Rectal smooth muscle tissue (tissue), 1 donor: ENCODE measurements around the gene CD93.

Experiments used
- H3K27ac ChIP-seq: one replicate; pipeline ENCODE4 v1.7.0; 2013; ENCODE audit warnings: low read depth, low read length, inconsistent platforms
- H3K27me3 ChIP-seq: one replicate; pipeline ENCODE4 v1.7.0; 2013; ENCODE audit warnings: low read length; ENCODE audit not compliant: control insufficient read depth, insufficient read depth
- H3K36me3 ChIP-seq: one replicate; pipeline ENCODE4 v1.7.0; 2013; ENCODE audit warnings: low read length; ENCODE audit not compliant: control insufficient read depth, insufficient read depth
- H3K4me1 ChIP-seq: one replicate; pipeline ENCODE4 v1.7.0; 2013; ENCODE audit warnings: low read length; ENCODE audit not compliant: control insufficient read depth, insufficient read depth
- H3K4me3 ChIP-seq: one replicate; pipeline ENCODE4 v1.7.0; 2013; ENCODE audit warnings: low read length
- H3K9ac ChIP-seq: one replicate; pipeline ENCODE4 v1.7.0; 2013; ENCODE audit warnings: low read length

The CD93 gene

DNA sequence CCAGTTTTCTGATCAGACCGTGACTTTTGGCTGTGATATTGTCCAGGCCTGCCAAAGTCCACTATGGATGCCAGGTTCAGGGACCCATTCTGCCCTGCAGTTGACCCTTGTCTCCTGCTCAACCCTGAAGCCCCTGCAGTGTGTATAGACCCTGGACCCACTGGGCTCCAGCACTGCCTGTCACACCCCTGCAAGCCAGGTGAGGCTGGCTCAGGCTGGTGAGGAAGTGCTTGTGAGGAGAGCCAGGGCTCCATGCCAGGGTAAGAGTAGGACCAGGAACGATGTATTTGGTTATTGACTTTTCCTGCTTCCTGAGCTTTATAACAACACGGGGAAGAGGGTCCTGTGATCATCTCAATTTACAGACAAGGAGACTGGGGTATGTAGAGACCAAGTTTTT, 19.1 kb upstream of the CD93 start:
- Histone ChIP-seq H3K9ac (no peak overlapping the region), H3K27me3 (no peaks in the 10 kb centered on the region), H3K4me3 (no peak overlapping the region)

DNA sequence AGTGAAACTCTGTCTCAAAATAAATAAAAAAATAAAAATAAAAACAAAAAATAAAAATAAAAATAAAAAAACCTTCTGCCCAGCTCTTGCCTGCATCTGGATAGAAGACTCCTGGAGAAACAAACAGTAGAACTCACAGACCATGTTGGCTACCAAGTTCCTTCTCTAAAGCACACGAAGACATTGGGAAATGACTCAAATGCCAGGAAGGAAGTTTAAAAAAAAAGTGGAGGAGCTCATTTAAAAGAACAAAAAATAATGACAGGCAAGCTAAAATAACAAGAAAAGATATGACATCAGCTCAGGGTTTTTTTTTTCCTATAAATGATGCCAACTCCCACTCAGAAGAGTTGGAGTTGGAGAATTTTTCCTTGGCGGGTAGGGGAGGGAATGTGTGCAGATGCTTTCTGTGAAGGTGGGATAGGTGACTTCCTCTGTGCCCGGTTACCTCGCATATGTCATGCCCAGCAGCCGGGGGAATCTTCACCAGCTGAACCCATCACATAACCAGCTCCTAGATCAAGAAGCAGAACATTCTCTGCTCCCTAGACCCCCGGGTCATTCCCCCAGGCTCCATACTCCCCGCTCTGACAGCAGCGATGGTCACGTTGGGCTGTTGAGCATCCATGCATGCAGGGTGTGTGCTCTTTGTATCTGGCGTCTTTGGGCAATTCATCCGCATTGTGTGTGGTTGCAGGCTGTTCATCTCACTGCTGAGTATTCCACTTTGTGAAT, 17.3 kb upstream of the CD93 start:
- peak overlapping the region; percentile 22 for H3K27ac ChIP-seq
- no peak overlapping the region for H3K9ac ChIP-seq
- H3K27me3 ChIP-seq: no peaks in the 10 kb centered on the region
- H3K4me3 ChIP-seq: no peak overlapping the region
- no peaks in the 10 kb centered on the region for H3K36me3 ChIP-seq
- no peaks in the 10 kb centered on the region for H3K4me1 ChIP-seq

More for the DNA sequence above, 19.1 kb upstream of the CD93 start:
- Histone ChIP-seq H3K36me3 (no peaks in the 10 kb centered on the region), H3K27ac (no peak overlapping the region), H3K4me1 (no peaks in the 10 kb centered on the region)

DNA sequence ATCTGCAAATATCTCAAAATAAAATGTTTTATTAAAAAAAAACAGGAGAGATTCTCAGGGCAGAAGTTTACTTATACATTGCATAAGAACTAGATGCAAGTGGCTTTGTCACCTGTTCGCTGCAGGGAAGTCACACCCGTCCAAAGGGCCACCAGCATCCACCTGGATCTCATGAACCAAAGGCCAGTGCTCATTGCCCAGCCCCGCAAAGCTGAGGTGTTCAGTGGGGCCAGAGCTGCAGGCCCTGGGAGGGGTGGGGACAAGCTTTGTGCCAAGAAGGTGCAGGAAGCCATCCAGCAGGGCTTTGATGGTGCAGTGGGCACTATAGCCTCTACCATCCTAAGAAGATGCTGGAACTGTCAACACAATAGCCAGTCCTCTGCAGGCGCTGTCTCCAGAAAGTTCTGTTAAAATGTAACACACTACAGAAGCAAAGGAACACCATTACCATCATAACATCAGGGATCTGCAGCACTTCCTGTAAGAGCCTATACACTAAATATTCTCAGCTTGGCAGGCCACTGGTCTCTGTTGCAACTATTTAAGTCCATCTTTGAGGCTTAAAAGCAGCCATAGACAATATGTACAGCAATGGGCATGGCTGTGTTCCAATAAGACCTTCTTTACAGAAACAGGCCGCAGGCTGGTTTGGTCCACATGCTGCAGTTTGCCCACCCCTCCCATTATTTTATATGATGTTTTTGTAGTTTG, 15.7 kb upstream of the CD93 start:
- no peak overlapping the region for H3K27ac ChIP-seq
- no peaks in the 10 kb centered on the region for H3K36me3 ChIP-seq
- no peaks in the 10 kb centered on the region for H3K27me3 ChIP-seq
- no peak overlapping the region for H3K9ac ChIP-seq
- H3K4me1 ChIP-seq: no peaks in the 10 kb centered on the region
- H3K4me3 ChIP-seq: no peak overlapping the region

DNA sequence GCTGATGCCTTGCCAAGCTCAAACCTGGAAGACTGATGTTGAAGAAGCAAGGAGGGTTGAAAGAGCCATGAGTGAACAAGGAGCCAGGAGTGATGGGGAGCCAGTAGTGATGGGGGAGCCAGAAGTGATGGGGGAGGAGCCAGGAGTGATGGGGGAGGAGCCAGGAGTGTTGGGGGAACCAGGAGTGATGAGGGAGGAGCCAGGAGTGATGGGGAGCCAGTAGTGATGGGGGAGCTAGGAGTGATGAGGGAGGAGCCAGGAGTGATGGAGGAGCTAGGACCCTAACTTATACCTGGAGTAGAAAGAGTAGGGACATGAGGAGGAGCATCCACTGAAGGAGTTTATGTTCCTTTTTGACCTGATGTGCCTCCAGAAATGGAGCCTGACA, 14.6 kb upstream of the CD93 start:
- H3K36me3 ChIP-seq: no peaks in the 10 kb centered on the region
- H3K4me3 ChIP-seq: no peak overlapping the region
- no peak overlapping the region for H3K27ac ChIP-seq
- no peaks in the 10 kb centered on the region for H3K27me3 ChIP-seq
- H3K4me1 ChIP-seq: no peaks in the 10 kb centered on the region
- H3K9ac ChIP-seq: no peak overlapping the region

DNA sequence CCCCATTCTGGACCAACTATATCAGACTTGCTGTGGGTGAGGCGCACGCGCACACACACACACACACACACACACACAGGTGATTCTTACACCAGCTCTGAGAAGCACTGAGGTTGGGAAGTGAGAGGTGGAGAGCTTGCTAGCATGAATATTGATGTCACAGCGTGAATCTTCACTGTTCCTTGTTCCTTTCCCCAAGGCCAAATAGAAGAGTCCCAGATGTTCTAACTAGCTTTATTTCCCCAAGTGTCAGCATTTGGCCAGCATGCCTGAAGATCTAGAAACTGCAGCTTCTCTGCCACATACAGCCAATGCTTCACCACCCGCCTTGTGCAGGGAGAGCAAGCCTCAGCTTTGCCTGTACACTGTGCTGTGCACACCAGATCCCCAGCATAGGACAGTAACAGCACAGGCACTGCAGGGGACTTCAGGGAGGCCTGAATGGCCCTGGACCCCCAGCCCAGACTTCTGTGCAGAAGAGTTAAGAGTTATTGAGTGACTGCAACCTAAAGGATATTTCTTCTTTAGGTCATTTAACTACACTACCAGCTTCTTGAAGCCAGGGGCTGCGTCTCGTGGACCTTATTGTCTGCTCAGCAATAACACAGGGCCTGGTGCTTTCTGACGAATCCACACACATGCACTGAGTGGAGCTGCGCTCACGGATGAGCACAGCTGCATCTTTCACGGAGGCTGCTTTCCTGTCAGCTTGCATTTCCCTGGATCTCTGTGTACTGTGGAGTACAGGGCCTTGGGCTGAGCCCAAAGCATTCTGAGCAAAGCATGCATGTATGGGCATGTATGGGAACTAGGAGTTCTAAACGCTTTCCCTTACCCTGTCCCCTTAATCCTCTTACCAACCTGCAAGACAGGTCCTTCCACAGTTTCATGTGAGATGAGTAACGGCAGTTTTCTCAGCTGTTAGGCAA, 13.9 kb upstream of the CD93 start:
- no peaks in the 10 kb centered on the region for H3K36me3 ChIP-seq
- no peaks in the 10 kb centered on the region for H3K4me1 ChIP-seq
- no peak overlapping the region for H3K4me3 ChIP-seq
- no peak overlapping the region for H3K9ac ChIP-seq
- no peak overlapping the region for H3K27ac ChIP-seq
- no peaks in the 10 kb centered on the region for H3K27me3 ChIP-seq

DNA sequence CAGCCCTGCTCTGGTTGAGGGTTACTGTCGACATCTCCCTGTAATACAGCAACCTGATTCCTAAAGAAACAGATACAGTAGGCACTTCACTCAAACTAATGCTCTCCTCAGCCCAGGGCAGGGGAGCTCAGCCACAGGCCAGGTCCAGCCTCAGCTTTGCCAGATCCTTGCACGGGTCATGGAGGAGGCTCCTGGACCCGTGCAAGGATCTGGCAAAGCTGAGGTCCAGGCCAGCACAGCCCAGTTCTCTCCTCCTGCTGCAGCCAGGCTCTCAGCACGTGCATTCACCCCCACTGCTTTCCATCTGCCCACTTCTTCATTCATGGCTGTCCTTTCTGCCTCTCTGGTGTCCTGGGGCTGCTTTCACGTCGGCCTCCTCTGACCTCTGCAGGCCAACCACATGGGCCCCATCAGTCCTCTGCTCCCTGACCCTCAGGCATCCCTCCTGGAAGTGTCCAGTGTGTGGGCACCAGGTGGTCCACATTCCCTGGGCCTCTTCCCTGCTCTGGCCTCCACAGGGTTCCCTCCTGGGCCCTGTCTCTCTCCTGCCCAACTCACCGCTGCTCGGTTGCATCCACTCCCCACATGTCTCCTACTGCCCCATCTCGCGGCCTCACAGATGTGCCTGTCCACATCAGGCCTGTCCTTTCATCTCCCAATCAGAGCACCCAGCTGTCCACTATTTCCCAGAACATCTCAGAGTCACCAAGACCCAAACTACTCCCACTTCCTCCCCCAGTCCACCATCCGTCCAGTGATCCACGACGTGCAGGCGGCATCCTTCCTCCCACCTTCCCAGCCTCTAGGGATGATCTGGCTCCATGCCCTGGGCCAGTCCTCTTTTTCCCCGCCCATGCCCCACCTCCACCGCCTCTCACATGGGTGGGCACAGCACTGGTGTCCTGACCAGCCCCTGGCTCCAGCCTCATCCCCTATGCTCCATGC, 11.8 kb upstream of the CD93 start:
- Histone ChIP-seq H3K4me3 (no peak overlapping the region), H3K4me1 (no peaks in the 10 kb centered on the region), H3K9ac (peak overlapping the region; percentile 6), H3K27me3 (no peaks in the 10 kb centered on the region), H3K36me3 (no peaks in the 10 kb centered on the region), H3K27ac (no peak overlapping the region)

DNA sequence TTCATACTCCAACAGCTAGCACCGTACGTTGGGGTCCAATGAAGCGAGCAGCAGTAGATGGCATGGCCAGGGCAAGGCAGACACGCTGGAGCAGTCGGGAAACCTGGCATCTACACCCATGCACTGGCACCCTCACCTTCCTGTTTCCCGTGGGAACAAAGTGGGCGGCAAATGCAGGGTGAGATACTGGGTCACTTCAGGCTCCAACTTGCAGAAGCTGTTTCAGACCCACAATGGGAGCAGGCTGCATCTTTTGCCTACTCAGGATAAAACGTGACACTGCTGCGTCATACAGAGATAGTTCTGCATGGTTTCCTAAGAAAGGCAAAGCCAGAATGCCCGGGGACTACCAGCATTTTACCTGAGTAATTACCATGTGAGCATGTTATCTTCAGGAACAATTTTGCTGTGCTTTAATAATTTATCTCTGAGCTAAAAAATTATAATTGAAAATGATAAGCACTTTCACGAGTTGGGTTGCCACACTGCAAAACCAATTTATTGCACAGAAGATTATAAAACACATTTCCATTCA, 10.9 kb upstream of the CD93 start:
- no peaks in the 10 kb centered on the region for H3K27me3 ChIP-seq
- no peak overlapping the region for H3K27ac ChIP-seq
- H3K4me1 ChIP-seq: no peaks in the 10 kb centered on the region
- H3K4me3 ChIP-seq: no peak overlapping the region
- H3K36me3 ChIP-seq: no peaks in the 10 kb centered on the region
- H3K9ac ChIP-seq: no peak overlapping the region

DNA sequence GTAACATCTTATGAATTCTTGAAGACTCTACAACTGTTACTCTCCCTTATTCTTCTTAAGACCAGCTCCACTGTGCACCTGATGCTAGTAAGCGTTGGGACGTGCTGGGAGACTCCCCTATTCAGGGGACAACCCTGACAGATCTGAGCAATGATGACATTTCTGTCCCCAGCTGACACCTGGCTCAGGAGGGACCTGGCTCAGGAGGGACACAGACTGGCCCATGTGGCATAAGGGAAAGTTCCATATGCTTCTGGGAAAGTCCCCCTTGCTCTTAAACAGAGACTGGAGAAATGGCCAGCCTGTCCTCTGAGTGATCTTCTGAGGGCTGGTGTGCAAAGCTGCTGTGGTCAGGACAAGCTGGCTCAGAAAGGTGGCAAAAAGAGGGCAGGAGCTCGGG, 10.0 kb upstream of the CD93 start:
- no peaks in the 10 kb centered on the region for H3K27me3 ChIP-seq
- H3K27ac ChIP-seq: no peak overlapping the region
- no peak overlapping the region for H3K9ac ChIP-seq
- no peak overlapping the region for H3K4me3 ChIP-seq
- H3K36me3 ChIP-seq: no peaks in the 10 kb centered on the region
- H3K4me1 ChIP-seq: no peaks in the 10 kb centered on the region

DNA sequence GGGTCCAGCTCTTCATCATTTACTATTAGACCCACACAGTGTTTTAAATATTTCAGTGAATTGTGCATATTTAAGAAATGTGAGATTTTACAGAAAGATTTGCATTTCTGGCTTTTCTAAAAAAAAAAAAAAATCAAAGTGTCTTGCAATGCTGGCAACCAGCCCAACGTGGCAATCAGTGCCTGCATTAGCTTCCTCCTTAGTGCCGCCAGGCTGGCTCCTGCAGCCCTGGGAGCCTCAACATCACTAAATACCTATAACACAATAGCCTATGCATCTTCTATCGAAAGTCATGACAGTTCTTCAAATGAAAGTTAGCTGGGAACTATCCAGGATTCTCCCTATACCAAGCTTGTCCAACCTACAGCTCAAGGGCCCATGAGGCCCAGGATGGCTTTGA, 9.4 kb upstream of the CD93 start:
- Histone ChIP-seq H3K4me1 (no peaks in the 10 kb centered on the region), H3K36me3 (no peaks in the 10 kb centered on the region), H3K27me3 (no peaks in the 10 kb centered on the region), H3K4me3 (no peak overlapping the region), H3K9ac (no peak overlapping the region), H3K27ac (no peak overlapping the region)

DNA sequence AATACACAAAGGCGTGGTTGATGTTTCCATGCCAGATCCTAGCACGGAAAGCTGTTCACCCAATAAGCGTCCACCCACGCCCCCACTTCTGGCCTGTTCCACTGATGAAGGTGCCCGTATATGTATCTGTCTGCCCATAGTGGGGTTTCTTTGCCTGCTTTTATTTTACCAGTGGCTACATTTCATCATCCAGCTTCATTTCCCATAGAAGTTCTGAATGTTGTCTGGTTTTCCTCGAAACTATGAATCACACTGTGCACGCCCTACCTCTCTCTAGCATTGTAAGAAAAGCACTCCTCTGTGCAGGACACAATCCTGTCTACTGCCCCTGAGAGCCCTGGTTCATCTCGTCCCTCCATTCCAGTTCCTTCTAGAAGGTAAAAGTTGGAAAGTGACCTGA, 8.8 kb upstream of the CD93 start:
- Histone ChIP-seq H3K27me3 (no peaks in the 10 kb centered on the region), H3K9ac (no peak overlapping the region), H3K4me1 (no peaks in the 10 kb centered on the region), H3K27ac (no peak overlapping the region), H3K36me3 (no peaks in the 10 kb centered on the region), H3K4me3 (no peak overlapping the region)

DNA sequence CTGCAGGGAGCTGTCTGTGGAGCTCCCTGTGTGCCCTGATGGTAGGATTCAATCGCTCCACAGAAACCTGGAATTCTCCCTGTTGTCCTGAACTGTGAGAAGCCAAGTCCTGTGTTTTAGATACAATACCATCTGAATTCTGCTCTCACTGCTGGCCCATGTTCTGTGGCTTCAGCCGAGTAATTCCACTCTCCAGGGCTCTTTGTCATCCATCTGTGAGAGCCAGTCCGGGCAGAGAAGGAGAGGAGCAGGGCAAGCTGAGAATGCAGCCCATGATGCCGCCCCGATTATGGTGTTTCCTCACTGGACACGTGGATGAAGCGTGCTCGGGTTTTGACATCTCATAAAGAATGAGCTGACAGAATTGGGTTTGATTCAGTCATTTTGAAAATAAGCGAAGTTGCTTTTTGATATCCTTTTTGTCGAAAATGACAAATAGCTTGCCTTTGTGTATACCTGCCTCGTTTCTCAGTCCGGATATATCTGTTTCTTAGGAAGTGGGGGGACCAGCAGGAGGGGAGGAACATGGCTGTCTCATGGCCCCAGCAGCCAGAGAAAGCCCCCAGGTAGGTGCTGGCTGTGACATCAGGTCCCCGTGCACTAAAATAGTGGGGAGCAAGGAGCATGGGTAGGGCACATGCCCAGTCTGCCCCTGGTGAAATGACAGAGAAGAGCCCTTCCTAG, 8.2 kb upstream of the CD93 start:
- Histone ChIP-seq H3K9ac (no peak overlapping the region), H3K4me3 (no peak overlapping the region), H3K36me3 (no peaks in the 10 kb centered on the region), H3K27me3 (no peaks in the 10 kb centered on the region), H3K4me1 (no peaks in the 10 kb centered on the region), H3K27ac (no peak overlapping the region)
